ENCODE results near the gene CROCC2. TPM values are rescaled to one million over a fixed set of nuclear protein-coding genes. Genes with fewer than 3 reads are reported as not detected.
A peak's percentile ranks its signal among the peaks of the same experiment; 100 is the strongest.

Gene CROCC2
- total and polyA plus RNA-seq, 9 donors: 0.04 to 0.50 (median 0.21) TPM; not detected in 1

- no peak overlapping the region for H3K4me3 ChIP-seq (ENCODE audit: low read length)
- H3K9me3 ChIP-seq (replicated peaks; ENCODE audit: control insufficient read depth, low read depth, low read length): peaks cover 2% of the 10 kb centered on the region
- WGBS (ENCODE audit: insufficient coverage): 89% methylated on average over 17 of the region's 21 CpGs
- no peak overlapping the region for H3K27ac ChIP-seq (ENCODE audit: low read length)
- H3K27me3 ChIP-seq (ENCODE audit: control insufficient read depth, insufficient read depth, low read length): no peaks in the 10 kb centered on the region
- no peaks in the 10 kb centered on the region for H3K36me3 ChIP-seq (ENCODE audit: control insufficient read depth, insufficient read depth, low read length)
- no peak for DNase-seq
- peaks cover 37% of the 10 kb centered on the region for H3K4me1 ChIP-seq (ENCODE audit: control insufficient read depth, insufficient read depth, low read length)
Measured at GRCh38 chr2:240932001-240932723, 26.0 kb downstream of the CROCC2 start.

GRCh38 chr2:240932724-240933047 is 26.6 kb downstream of the CROCC2 start:
- peaks cover 2% of the 10 kb centered on the region for H3K9me3 ChIP-seq (replicated peaks; ENCODE audit: control insufficient read depth, low read depth, low read length)
- no peaks in the 10 kb centered on the region for H3K36me3 ChIP-seq (ENCODE audit: control insufficient read depth, insufficient read depth, low read length)
- H3K27me3 ChIP-seq (ENCODE audit: control insufficient read depth, insufficient read depth, low read length): no peaks in the 10 kb centered on the region
- H3K4me1 ChIP-seq (ENCODE audit: control insufficient read depth, insufficient read depth, low read length): peaks cover 37% of the 10 kb centered on the region
- WGBS (ENCODE audit: insufficient coverage): 72% methylated on average over 11 of the region's 11 CpGs
- H3K27ac ChIP-seq (ENCODE audit: low read length): no peak overlapping the region
- H3K4me3 ChIP-seq (ENCODE audit: low read length): no peak overlapping the region
- DNase-seq: no peak

- peaks cover 3% of the 10 kb centered on the region for H3K9me3 ChIP-seq (replicated peaks; ENCODE audit: control insufficient read depth, low read depth, low read length)
- WGBS (ENCODE audit: insufficient coverage): 69% methylated on average over 20 of the region's 30 CpGs
- no peak overlapping the region for H3K27ac ChIP-seq (ENCODE audit: low read length)
- H3K4me3 ChIP-seq (ENCODE audit: low read length): no peak overlapping the region
- no peak for DNase-seq
- H3K36me3 ChIP-seq (ENCODE audit: control insufficient read depth, insufficient read depth, low read length): no peaks in the 10 kb centered on the region
- H3K4me1 ChIP-seq (ENCODE audit: control insufficient read depth, insufficient read depth, low read length): peaks cover 37% of the 10 kb centered on the region
- H3K27me3 ChIP-seq (ENCODE audit: control insufficient read depth, insufficient read depth, low read length): no peaks in the 10 kb centered on the region
Measured at GRCh38 chr2:240933048-240933965, 27.2 kb downstream of the CROCC2 start.

- peaks cover 6% of the 10 kb centered on the region for H3K9me3 ChIP-seq (replicated peaks; ENCODE audit: control insufficient read depth, low read depth, low read length)
- peak; percentile 80 for DNase-seq
- peaks cover 37% of the 10 kb centered on the region for H3K4me1 ChIP-seq (ENCODE audit: control insufficient read depth, insufficient read depth, low read length)
- H3K36me3 ChIP-seq (ENCODE audit: control insufficient read depth, insufficient read depth, low read length): no peaks in the 10 kb centered on the region
- no peaks in the 10 kb centered on the region for H3K27me3 ChIP-seq (ENCODE audit: control insufficient read depth, insufficient read depth, low read length)
- WGBS (ENCODE audit: insufficient coverage): 62% methylated on average over 12 of the region's 23 CpGs
- peak overlapping the region; percentile 45 for H3K27ac ChIP-seq (ENCODE audit: low read length)
- H3K4me3 ChIP-seq (ENCODE audit: low read length): no peak overlapping the region
Measured at GRCh38 chr2:240933966-240934700, 28.0 kb downstream of the CROCC2 start.

GRCh38 chr2:240934701-240935102 is 28.6 kb downstream of the CROCC2 start:
- Histone ChIP-seq H3K9me3 (replicated peaks; ENCODE audit: control insufficient read depth, low read depth, low read length) (peaks cover 6% of the 10 kb centered on the region), H3K27me3 (ENCODE audit: control insufficient read depth, insufficient read depth, low read length) (no peaks in the 10 kb centered on the region), H3K27ac (ENCODE audit: low read length) (peak overlapping the region; percentile 45), H3K4me1 (ENCODE audit: control insufficient read depth, insufficient read depth, low read length) (peaks cover 37% of the 10 kb centered on the region), H3K4me3 (ENCODE audit: low read length) (no peak overlapping the region), H3K36me3 (ENCODE audit: control insufficient read depth, insufficient read depth, low read length) (no peaks in the 10 kb centered on the region)
- WGBS (ENCODE audit: insufficient coverage): 78% methylated on average over 10 of the region's 12 CpGs
- no peak for DNase-seq

- H3K4me1 ChIP-seq (ENCODE audit: control insufficient read depth, insufficient read depth, low read length): peaks cover 37% of the 10 kb centered on the region
- peak; percentile 62 for DNase-seq
- no peak overlapping the region for H3K4me3 ChIP-seq (ENCODE audit: low read length)
- no peaks in the 10 kb centered on the region for H3K27me3 ChIP-seq (ENCODE audit: control insufficient read depth, insufficient read depth, low read length)
- no peaks in the 10 kb centered on the region for H3K36me3 ChIP-seq (ENCODE audit: control insufficient read depth, insufficient read depth, low read length)
- H3K27ac ChIP-seq (ENCODE audit: low read length): peak overlapping the region; percentile 45
- peaks cover 6% of the 10 kb centered on the region for H3K9me3 ChIP-seq (replicated peaks; ENCODE audit: control insufficient read depth, low read depth, low read length)
- 76% methylated on average over 23 of the region's 25 CpGs for WGBS (ENCODE audit: insufficient coverage)
Measured at GRCh38 chr2:240935103-240935876, 29.2 kb downstream of the CROCC2 start.

GRCh38 chr2:240936106-240936505 is 30.0 kb downstream of the CROCC2 start:
- peaks cover 37% of the 10 kb centered on the region for H3K4me1 ChIP-seq (ENCODE audit: control insufficient read depth, insufficient read depth, low read length)

GRCh38 chr2:240946046-240946445 is 39.9 kb downstream of the CROCC2 start:
- Histone ChIP-seq H3K9me3 (replicated peaks; ENCODE audit: control insufficient read depth, low read depth, low read length) (no peaks in the 10 kb centered on the region), H3K27ac (ENCODE audit: low read length) (no peak overlapping the region), H3K4me1 (ENCODE audit: control insufficient read depth, insufficient read depth, low read length) (peaks cover 16% of the 10 kb centered on the region), H3K36me3 (ENCODE audit: control insufficient read depth, insufficient read depth, low read length) (no peaks in the 10 kb centered on the region), H3K4me3 (ENCODE audit: low read length) (no peak overlapping the region), H3K27me3 (ENCODE audit: control insufficient read depth, insufficient read depth, low read length) (no peaks in the 10 kb centered on the region)
- WGBS (ENCODE audit: insufficient coverage): 82% methylated on average over 7 of the region's 7 CpGs
- no peak for DNase-seq

More at GRCh38 chr2:240936106-240936505, 30.0 kb downstream of the CROCC2 start:
- no peak overlapping the region for H3K27ac ChIP-seq (ENCODE audit: low read length)
- no peak for DNase-seq
- no peaks in the 10 kb centered on the region for H3K36me3 ChIP-seq (ENCODE audit: control insufficient read depth, insufficient read depth, low read length)
- H3K9me3 ChIP-seq (replicated peaks; ENCODE audit: control insufficient read depth, low read depth, low read length): peaks cover 6% of the 10 kb centered on the region
- H3K4me3 ChIP-seq (ENCODE audit: low read length): no peak overlapping the region
- no peaks in the 10 kb centered on the region for H3K27me3 ChIP-seq (ENCODE audit: control insufficient read depth, insufficient read depth, low read length)
- 90% methylated on average over 6 of the region's 9 CpGs for WGBS (ENCODE audit: insufficient coverage)

GRCh38 chr2:240946654-240947053 is 40.5 kb downstream of the CROCC2 start:
- WGBS (ENCODE audit: insufficient coverage): 77% methylated on average over 5 of the region's 5 CpGs
- no peak overlapping the region for H3K4me3 ChIP-seq (ENCODE audit: low read length)
- H3K4me1 ChIP-seq (ENCODE audit: control insufficient read depth, insufficient read depth, low read length): peaks cover 16% of the 10 kb centered on the region
- no peak overlapping the region for H3K27ac ChIP-seq (ENCODE audit: low read length)
- no peaks in the 10 kb centered on the region for H3K27me3 ChIP-seq (ENCODE audit: control insufficient read depth, insufficient read depth, low read length)
- H3K9me3 ChIP-seq (replicated peaks; ENCODE audit: control insufficient read depth, low read depth, low read length): no peaks in the 10 kb centered on the region
- H3K36me3 ChIP-seq (ENCODE audit: control insufficient read depth, insufficient read depth, low read length): no peaks in the 10 kb centered on the region
- DNase-seq: no peak

Measured in muscle of leg (tissue), 11 donors.